ENCODE data around the gene CCDC70.

CCDC70 gene

GRCh38 chr13:51838240-51838846 is 23.4 kb upstream of the CCDC70 start:
- no peak for DNase-seq

DNA sequence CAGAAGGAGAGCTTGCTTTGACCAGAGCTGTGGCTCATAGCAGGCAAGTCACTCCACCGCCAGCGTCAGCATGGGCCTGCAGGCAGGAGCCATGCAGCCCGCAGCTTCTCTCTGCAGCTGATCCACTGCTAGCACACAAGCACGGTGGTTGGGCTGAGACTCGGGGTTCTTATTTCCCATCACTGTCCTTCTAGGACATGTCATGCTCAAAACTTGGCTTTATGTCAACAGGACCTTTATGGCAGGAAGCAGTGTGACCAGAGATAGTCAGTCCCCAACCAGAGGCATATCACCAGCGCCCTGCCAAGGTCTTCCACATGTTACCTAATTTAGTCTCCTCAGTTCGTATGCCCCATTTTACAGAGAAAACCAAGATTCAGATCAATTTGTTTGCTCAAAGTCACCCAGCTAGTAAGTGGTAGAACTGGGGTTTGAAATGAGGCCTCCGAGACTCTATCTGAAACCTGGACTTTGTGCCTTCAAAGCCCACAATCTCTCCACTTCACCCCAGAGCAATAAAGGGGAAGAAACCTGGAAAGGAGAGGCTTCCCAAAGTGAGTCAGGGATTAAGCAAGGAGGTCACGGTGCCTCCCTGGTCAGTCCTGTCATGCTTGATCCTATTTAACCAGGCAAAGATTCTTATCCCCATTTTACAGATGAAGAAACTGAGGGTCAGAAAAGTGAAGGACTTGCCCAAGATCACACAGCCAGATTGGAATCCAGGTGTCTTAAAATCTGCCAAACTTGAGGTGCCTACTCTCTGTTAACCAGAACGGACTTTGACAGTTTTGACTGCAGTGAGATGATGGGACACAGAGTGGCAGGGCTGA is 21.8 kb upstream of the CCDC70 start:
- intact Hi-C loops (cut with DNase I; ENCODE audit: low total_unique reads): no loop called here
- no peak for DNase-seq
- TF ChIP-seq CTCF (IDR thresholded peaks at IDR 0.05): no peak
- H3K27me3 ChIP-seq: no peaks in the 10 kb centered on the region
- H3K4me1 ChIP-seq: peaks cover 0 to 2% (median under 1%) of the 10 kb centered on the region in 4 donors
- no peak overlapping the region for H3K4me3 ChIP-seq
- no peak overlapping the region for H3K27ac ChIP-seq
- H3K36me3 ChIP-seq: no peaks in the 10 kb centered on the region
- no peaks in the 10 kb centered on the region for H3K9me3 ChIP-seq

More at GRCh38 chr13:51838240-51838846, 23.4 kb upstream of the CCDC70 start:
- H3K4me3 ChIP-seq: no peak overlapping the region
- intact Hi-C loops (cut with DNase I; ENCODE audit: low total_unique reads): no loop called here
- no peak for TF ChIP-seq CTCF (IDR thresholded peaks at IDR 0.05)
- no peaks in the 10 kb centered on the region for H3K9me3 ChIP-seq
- H3K27me3 ChIP-seq: no peaks in the 10 kb centered on the region
- no peaks in the 10 kb centered on the region for H3K36me3 ChIP-seq
- H3K4me1 ChIP-seq: no peaks in the 10 kb centered on the region
- no peak overlapping the region for H3K27ac ChIP-seq

DNA sequence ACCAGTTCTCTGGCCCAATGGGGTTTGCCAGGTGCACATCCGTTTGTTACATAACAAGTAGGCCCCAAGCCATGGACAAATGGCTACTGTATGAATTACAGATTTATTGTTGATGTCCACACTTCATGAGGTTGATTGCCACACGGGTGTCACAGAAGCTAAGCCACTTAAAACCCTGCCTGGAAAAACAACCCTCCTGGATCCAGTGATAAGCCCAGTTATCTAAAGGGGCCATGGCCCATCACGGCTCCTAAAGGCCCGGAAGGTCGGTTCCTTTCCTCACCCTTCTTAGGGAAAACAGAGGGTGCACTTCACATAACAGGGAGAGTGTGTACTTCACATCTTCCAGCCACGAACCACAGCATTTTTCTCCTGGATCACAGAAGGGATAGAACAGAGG is 20.9 kb upstream of the CCDC70 start:
- Histone ChIP-seq H3K36me3 (no peaks in the 10 kb centered on the region), H3K4me1 (peaks cover 0 to 6% (median 3%) of the 10 kb centered on the region in 4 donors), H3K27me3 (no peaks in the 10 kb centered on the region), H3K4me3 (no peak overlapping the region), H3K27ac (no peak overlapping the region), H3K9me3 (no peaks in the 10 kb centered on the region)
- DNase-seq: no peak
- no peak for TF ChIP-seq CTCF (IDR thresholded peaks at IDR 0.05)
- intact Hi-C loops (cut with DNase I; ENCODE audit: low total_unique reads): no loop called here

DNA sequence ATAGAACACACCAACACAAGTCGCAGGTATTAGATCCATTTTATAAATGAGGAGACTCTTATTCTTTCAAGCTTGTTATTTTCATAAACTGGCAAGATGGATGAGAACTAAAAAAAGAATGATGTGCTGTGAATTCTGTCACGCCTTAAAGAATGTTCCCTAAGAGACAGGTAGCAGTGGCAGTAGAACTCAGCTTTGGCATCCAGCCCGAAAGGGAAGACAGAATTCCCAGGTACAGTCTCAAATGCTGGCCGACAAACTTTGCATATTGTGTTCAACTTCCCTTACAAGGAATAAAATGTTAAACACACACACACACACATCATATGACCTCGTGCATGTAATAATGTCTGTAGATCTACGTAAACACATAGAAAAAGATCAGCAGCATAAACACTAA is 20.0 kb upstream of the CCDC70 start:
- DNase-seq: no peak
- intact Hi-C loops (cut with DNase I; ENCODE audit: low total_unique reads): no loop called here
- Histone ChIP-seq H3K4me3 (no peak overlapping the region), H3K27ac (no peak overlapping the region), H3K36me3 (no peaks in the 10 kb centered on the region), H3K27me3 (no peaks in the 10 kb centered on the region), H3K4me1 (peaks cover 0 to 6% (median 3%) of the 10 kb centered on the region in 4 donors), H3K9me3 (no peaks in the 10 kb centered on the region)
- no peak for TF ChIP-seq CTCF (IDR thresholded peaks at IDR 0.05)

DNA sequence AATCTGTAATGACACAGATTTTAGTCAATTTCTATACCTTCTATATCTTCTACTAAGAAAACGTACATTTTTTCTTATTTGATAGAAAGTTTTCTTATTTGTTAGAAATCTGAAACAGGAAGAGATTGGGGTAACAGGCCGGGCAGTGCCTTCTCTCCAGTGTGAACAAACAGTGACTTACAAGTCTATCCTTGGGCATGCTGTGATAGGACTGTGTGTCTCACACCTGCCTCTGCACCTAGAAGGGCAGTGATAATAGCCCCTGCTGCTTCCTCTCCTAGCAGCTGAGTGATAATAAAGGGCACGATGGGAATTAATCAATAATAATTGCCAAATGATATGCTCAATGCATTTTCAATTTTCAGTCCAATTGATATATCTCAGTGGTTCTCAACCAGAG is 18.2 kb upstream of the CCDC70 start:
- intact Hi-C loops (cut with DNase I; ENCODE audit: low total_unique reads): no loop called here
- Histone ChIP-seq H3K27ac (no peak overlapping the region), H3K36me3 (no peaks in the 10 kb centered on the region), H3K4me3 (no peak overlapping the region), H3K4me1 (peaks cover 0 to 12% (median 3%) of the 10 kb centered on the region in 4 donors), H3K9me3 (no peaks in the 10 kb centered on the region), H3K27me3 (no peaks in the 10 kb centered on the region)
- no peak for DNase-seq
- TF ChIP-seq CTCF (IDR thresholded peaks at IDR 0.05): no peak

All from tibial artery (tissue), 4 donors.